ENCODE results near the gene PITPNM3.

Gene PITPNM3

DNA sequence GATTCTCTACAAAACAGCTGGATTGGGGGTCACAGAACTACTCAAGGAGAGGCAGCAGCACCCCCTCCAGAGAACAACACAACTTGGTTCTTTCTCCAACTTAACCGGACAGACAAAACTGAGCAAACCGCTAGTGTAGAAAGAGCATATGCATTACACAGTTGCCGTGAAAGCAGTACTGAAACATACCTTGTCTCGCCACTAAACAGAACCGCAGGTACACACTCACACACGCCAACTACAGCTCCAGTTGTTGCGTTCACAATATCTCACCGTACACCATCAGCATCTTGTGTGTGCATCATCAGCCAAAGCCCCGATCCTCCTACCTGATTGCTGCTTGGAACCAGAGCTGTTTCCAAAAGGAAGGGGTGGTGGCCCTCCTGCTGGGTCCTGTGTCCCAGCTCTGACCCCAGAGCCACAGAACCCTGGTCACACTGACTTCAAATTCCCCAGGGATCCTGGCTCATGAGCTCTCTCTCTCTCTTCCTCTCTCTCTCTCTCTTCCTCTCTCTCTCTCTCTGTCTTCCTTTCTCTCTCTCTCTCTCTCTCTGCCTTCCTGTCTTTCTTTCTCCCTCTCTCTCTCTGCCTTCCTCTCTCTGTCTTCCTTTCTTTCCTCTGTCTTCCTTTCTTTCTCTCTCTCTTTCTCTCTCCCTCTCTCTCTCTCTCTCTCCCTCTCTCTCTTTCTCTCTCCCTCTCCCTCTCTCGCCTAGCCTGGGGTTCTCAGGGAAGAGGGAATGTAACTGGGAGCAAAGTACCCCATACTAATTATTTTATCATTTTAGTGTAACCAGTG lies 103.7 kb downstream of the PITPNM3 start:
- Mint-ChIP-seq H3K4me1 (peaks cover 4% of the 10 kb centered on the region), H3K9me3 (no peaks in the 10 kb centered on the region), H3K36me3 (ENCODE audit: insufficient read depth) (peaks cover 3% of the 10 kb centered on the region), H3K27me3 (peaks cover 35% of the 10 kb centered on the region), H3K27ac (ENCODE audit: low read depth) (no peak overlapping the region), H3K4me3 (no peak overlapping the region)
- DNase-seq (ENCODE audit: low spot score in 2 of 2) (no peak), ATAC-seq (replicated peaks; ENCODE audit: extremely low read depth, poor library complexity, severe bottlenecking) (no peak)

DNA sequence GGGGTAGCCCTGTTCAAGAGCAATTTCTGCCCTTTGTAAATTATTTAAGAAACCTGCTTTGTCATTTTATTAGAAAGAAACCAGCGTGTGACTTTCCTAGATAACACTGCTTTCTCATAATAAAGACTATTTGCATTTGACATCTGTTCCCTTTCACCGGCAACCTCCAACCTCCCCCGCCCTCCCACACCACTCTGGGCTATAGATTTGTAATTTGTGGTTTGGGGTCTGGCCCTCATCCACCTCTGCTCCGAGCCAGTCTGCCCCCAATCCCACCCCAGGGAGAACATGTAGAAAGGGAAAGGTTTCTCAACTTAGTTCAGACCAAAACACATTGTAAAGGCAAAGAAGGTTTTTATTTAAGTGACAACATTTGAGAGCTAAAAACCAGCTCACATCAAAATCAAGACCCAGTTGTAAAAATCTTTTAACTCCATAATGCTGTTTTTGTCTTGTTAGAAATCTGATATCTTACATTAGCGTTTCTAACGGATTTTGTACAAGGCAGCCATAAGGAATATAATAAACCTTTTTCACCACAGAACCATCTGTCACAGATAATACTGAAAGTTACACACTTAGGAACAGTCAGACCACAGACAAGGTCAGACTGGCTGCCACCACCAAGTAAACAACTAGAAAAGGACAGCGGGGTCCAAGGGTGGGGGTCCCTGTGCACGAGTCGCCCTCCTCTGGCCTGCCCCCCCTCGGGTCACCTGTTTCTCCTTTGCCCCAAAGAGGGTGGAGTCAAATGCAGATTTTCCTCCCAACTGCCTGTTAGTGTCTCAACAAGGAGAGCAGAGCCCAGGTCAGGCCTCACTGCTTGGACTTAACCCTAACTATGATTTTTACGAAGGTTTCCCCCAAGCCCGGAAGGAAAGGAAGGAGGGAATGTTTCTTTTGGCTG lies 105.2 kb downstream of the PITPNM3 start:
- ATAC-seq (replicated peaks; ENCODE audit: extremely low read depth, poor library complexity, severe bottlenecking) (no peak), DNase-seq (ENCODE audit: low spot score in 2 of 2) (no peak)
- Mint-ChIP-seq H3K9me3 (no peaks in the 10 kb centered on the region), H3K4me1 (peaks cover 4% of the 10 kb centered on the region), H3K36me3 (ENCODE audit: insufficient read depth) (peaks cover 3% of the 10 kb centered on the region), H3K27me3 (peaks cover 24% of the 10 kb centered on the region), H3K4me3 (no peak overlapping the region), H3K27ac (ENCODE audit: low read depth) (no peak overlapping the region)

DNA sequence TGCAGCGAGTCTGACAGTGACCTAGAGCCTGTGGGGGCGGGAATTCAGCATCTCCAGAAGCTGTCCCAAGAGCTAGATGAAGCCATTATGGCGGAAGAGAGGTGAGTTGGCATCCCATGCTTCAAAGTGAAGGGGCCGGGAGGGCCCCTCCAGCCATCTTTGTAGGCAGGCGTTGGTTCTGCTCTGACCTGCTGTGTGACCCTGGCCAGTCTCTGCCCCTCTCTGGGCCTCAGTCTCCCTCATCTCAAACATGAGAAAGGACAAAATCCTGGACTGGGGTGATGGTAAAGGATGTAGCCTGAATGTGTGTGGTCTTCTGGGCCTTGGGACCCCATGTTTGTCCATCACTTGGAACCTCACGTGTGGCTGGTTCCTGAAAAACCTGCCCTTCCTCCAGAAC lies 107.0 kb downstream of the PITPNM3 start:
- DNase-seq (ENCODE audit: low spot score in 2 of 2), result no peak
- peaks cover 22% of the 10 kb centered on the region for H3K27me3 Mint-ChIP-seq
- no peak overlapping the region for H3K27ac Mint-ChIP-seq (ENCODE audit: low read depth)
- no peak overlapping the region for H3K4me3 Mint-ChIP-seq
- H3K36me3 Mint-ChIP-seq (ENCODE audit: insufficient read depth), result peaks cover 4% of the 10 kb centered on the region
- peaks cover 7% of the 10 kb centered on the region for H3K4me1 Mint-ChIP-seq
- no peak for ATAC-seq (replicated peaks; ENCODE audit: extremely low read depth, poor library complexity, severe bottlenecking)
- no peaks in the 10 kb centered on the region for H3K9me3 Mint-ChIP-seq

DNA sequence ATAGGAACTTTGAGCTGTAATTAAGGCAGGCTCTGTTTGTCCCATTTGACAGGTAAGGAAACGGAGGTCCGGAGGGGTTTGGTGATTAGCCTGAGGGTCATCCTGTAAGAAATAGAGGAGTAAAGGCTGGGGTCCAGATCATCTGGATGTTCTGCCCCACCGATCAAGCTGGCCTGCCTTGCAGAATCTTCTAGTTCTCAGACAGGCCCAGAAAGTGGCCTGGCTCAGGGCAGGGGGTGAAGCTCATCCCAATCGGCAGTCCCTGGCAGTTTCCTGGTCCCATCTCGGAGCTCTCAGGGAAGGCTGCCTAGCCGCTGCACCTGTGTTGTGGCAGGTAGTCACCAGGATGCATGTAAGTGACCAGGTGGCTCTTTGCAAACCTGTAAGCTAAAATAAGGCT lies 107.9 kb downstream of the PITPNM3 start:
- H3K4me1 Mint-ChIP-seq, result peaks cover 12% of the 10 kb centered on the region
- H3K36me3 Mint-ChIP-seq (ENCODE audit: insufficient read depth), result peaks cover 7% of the 10 kb centered on the region
- peaks cover 13% of the 10 kb centered on the region for H3K27me3 Mint-ChIP-seq
- H3K9me3 Mint-ChIP-seq, result no peaks in the 10 kb centered on the region
- ATAC-seq (replicated peaks; ENCODE audit: extremely low read depth, poor library complexity, severe bottlenecking), result no peak
- H3K27ac Mint-ChIP-seq (ENCODE audit: low read depth), result no peak overlapping the region
- no peak overlapping the region for H3K4me3 Mint-ChIP-seq
- no peak for DNase-seq (ENCODE audit: low spot score in 2 of 2)

DNA sequence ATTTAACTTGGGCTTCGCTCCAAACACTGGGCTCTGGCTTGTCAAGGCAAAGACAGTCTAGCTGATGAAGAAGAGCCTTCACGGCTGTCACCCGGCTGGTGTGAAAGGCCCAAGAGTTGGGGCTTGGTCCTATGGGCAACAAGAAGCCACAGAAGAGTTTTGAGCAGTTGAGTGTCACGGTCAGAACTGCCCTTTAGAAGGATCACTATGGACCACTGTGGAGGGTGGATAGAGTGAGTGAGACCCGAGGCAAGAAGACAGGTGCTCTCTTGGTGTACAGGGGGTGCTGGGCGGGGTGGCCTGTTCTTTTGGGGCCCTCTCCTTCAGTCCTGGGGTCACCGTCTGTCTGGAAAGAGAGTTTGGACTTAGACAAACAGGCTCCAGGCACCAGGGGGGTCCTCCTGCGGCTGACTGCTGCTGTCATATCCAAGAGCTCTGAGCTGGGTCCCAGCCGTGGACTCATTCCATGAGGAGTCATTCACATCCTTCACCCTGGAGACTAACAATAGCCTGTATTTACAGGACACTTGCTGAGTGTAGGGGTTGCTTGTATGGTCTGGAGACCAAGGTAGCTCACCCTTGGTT lies 109.7 kb downstream of the PITPNM3 start:
- DNase-seq (ENCODE audit: low spot score in 2 of 2) (no peak), ATAC-seq (replicated peaks; ENCODE audit: extremely low read depth, poor library complexity, severe bottlenecking) (no peak)
- Mint-ChIP-seq H3K27ac (ENCODE audit: low read depth) (no peak overlapping the region), H3K36me3 (ENCODE audit: insufficient read depth) (peaks cover 7% of the 10 kb centered on the region), H3K9me3 (no peaks in the 10 kb centered on the region), H3K4me3 (no peak overlapping the region), H3K4me1 (peaks cover 16% of the 10 kb centered on the region), H3K27me3 (peaks cover 6% of the 10 kb centered on the region)

DNA sequence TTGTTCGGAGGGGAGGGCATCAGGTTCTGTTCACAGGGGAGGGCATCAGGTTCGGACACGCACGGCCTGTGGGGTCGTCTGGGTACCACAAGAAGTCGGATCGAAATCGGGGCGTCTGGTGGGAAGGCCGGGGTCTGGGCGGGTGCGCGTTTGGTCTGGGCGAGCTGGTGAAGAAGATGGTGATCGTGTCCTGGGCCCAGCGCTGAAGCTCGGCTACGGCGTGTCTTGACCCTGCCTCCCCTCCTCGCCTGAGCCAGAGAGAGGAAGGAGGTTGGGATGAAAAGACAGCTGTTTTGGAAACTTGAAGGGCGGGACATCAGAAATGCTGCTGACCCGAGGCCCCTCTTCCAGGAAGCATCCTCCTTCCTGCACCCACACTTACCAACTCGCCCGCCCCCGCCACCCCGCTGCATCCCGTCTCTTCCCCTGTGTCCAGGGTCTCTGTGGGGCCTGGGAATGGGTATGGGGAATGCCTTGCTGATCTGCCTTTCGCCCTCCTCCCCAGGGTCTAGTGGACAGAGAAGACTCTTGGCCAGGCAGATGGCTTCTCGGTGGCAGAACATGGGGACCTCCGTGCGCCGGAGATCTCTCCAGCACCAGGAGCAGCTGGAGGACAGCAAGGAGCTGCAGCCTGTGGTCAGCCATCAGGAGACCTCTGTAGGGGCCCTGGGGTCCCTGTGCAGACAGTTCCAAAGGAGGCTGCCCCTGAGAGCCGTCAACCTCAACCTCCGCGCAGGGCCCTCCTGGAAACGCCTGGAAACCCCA lies 111.6 kb downstream of the PITPNM3 start:
- H3K4me1 Mint-ChIP-seq, result peaks cover 16% of the 10 kb centered on the region
- H3K27me3 Mint-ChIP-seq, result peaks cover 10% of the 10 kb centered on the region
- DNase-seq (ENCODE audit: low spot score in 2 of 2) (no peak), ATAC-seq (replicated peaks; ENCODE audit: extremely low read depth, poor library complexity, severe bottlenecking) (no peak)
- H3K36me3 Mint-ChIP-seq (ENCODE audit: insufficient read depth), result peaks cover 9% of the 10 kb centered on the region
- peak overlapping the region; percentile 80 for H3K4me3 Mint-ChIP-seq
- no peaks in the 10 kb centered on the region for H3K9me3 Mint-ChIP-seq
- H3K27ac Mint-ChIP-seq (ENCODE audit: low read depth), result peak overlapping the region; percentile 80

DNA sequence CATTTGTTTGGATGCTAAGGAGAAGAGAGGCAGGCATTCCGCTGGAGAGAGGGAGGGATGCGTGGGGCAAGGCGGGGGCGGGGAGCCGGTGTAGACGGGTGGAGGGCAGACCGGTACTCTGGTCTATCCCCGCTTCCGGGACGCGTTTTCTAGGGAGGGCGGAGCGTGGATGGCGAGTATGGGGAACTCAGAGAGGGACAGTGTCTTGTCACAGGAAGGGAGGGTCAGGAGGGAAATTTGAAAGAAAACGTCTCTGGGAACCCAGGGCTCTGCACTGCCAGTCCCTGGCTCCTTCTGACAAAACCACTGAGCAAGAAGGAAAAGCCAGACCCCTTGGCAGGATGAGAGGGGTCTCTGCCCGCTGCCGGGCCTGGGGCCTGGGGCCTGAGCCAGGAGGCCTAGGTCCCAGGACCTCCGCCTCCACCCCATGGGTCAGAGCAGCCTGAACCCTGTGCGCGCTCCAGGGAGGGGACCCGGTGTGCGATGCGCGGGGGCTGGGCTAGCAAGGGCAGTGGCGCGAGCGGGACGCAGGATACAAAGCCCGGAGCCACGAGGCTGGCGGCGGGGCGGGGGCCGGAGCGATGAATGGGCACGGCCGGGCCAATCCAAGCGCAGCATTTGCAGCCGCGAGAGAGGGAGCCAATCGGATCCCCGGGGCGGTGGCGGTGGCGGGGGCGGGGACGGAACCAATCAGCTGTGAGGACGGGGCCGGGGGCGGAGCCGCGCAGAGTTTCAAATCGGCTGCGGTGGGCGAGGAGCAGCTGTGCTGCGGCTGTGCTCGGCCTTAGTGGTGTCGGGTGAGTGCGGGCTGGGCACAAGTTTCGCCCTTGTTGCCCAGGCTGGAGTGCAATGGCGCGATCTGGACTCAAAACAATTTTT lies 112.4 kb downstream of the PITPNM3 start, which contains the start of gene PIMREG:
Gene PIMREG, plus strand, starts transcription at position 764 of the 879 bp plus-strand sequence. CDS start 656 bp downstream, outside the sequence.
- peaks cover 9% of the 10 kb centered on the region for H3K36me3 Mint-ChIP-seq (ENCODE audit: insufficient read depth)
- peak; percentile 74 to 75 for DNase-seq (ENCODE audit: low spot score in 2 of 2)
- ATAC-seq (replicated peaks; ENCODE audit: extremely low read depth, poor library complexity, severe bottlenecking), result peak; percentile 96
- peaks cover 18% of the 10 kb centered on the region for H3K27me3 Mint-ChIP-seq
- peaks cover 16% of the 10 kb centered on the region for H3K4me1 Mint-ChIP-seq
- peak within 1 kb of the TSS; percentile 80 for H3K27ac Mint-ChIP-seq (ENCODE audit: low read depth)
- H3K9me3 Mint-ChIP-seq, result no peaks in the 10 kb centered on the region
- H3K4me3 Mint-ChIP-seq, result peak within 1 kb of the TSS; percentile 80

DNA sequence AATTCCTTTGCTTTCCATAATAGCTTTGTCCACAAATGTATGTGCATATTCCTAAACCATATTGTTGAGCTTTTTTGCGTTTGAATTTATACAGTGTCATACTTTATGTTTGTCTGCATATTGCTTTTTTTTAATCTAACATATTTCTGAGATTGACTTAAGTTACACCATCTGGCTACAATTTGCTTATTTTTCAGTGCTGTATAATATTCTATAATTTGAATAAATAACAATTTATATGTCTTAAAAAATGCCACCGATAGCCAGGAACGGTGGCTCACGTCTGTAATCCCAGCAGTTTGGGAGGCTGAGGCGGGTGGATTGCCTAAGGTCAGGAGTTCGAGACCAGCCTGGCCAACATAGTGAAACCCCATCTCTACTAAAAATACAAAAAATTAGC lies 113.6 kb downstream of the PITPNM3 start:
- Mint-ChIP-seq H3K4me3 (no peak overlapping the region), H3K27ac (ENCODE audit: low read depth) (no peak overlapping the region), H3K4me1 (peaks cover 16% of the 10 kb centered on the region), H3K9me3 (no peaks in the 10 kb centered on the region), H3K36me3 (ENCODE audit: insufficient read depth) (peaks cover 9% of the 10 kb centered on the region), H3K27me3 (peaks cover 24% of the 10 kb centered on the region)
- ATAC-seq (replicated peaks; ENCODE audit: extremely low read depth, poor library complexity, severe bottlenecking), result no peak
- no peak for DNase-seq (ENCODE audit: low spot score in 2 of 2)

DNA sequence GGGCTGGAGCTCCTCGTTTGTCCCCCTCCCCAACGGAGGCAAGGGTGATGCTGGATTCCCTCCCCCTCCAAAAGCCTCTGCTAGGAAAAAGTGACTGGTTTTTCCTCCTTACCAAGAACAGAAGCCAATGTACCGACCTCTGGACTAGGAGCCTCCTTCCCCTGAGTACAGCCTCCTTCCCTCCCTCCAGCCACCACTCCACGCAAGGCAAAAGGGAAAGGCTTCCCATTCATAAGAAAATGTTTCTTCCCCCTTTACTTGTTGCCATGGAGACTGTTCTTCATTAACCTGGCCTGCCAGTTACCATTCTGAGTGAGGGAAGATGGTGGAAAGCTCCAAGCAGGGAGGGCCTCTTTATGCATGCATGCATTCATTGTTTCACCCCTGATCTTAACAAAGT lies 116.4 kb downstream of the PITPNM3 start:
- Mint-ChIP-seq H3K4me3 (no peak overlapping the region), H3K36me3 (ENCODE audit: insufficient read depth) (peaks cover 9% of the 10 kb centered on the region), H3K4me1 (peaks cover 21% of the 10 kb centered on the region), H3K27ac (ENCODE audit: low read depth) (no peak overlapping the region), H3K27me3 (peaks cover 47% of the 10 kb centered on the region), H3K9me3 (no peaks in the 10 kb centered on the region)
- DNase-seq (ENCODE audit: low spot score in 2 of 2) (no peak), ATAC-seq (replicated peaks; ENCODE audit: extremely low read depth, poor library complexity, severe bottlenecking) (no peak)

DNA sequence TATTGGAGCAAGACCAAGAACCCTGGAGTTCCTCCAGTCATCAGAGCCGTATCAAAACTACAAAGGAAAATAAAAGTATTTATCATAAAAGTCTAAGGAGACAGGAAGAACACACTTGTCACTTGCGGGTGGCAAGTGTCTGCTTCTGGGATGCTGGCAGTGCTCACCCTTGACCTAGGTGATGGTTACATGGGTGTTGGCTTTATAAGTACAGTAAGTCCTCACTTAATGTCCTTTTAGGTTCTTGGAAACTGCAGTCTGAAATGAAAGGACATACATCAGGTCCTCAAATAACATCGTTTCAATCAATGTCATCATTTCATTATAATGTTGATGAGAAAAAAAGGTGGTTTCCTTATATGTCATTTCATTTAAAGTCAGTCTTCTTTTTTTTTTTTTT lies 118.4 kb downstream of the PITPNM3 start:
- Mint-ChIP-seq H3K9me3 (no peaks in the 10 kb centered on the region), H3K27ac (ENCODE audit: low read depth) (no peak overlapping the region), H3K4me1 (peaks cover 5% of the 10 kb centered on the region), H3K27me3 (peaks cover 47% of the 10 kb centered on the region), H3K36me3 (ENCODE audit: insufficient read depth) (peaks cover 5% of the 10 kb centered on the region), H3K4me3 (no peak overlapping the region)
- ATAC-seq (replicated peaks; ENCODE audit: extremely low read depth, poor library complexity, severe bottlenecking) (no peak), DNase-seq (ENCODE audit: low spot score in 2 of 2) (no peak)

DNA sequence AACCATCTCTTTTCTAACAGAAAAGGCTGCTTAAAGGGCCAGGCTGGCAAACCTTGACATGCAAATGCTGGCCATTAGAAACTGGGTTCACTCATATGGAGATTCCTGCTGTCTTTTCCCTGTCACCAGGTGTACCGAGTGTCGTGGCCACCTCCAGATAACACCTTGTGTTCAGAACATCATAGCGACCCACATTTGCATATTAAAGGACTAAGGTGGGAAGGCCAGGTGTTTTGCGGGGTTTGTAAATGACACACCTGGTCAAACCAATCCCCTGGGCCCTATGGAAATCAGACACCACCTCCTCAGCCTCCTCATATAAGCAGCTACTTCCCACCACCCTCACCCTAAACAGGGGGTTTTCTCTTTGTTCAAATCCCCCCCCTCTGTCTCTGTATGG lies 118.9 kb downstream of the PITPNM3 start:
- Mint-ChIP-seq H3K27me3 (peaks cover 47% of the 10 kb centered on the region), H3K9me3 (no peaks in the 10 kb centered on the region), H3K27ac (ENCODE audit: low read depth) (no peak overlapping the region), H3K36me3 (ENCODE audit: insufficient read depth) (peaks cover 5% of the 10 kb centered on the region), H3K4me3 (no peak overlapping the region), H3K4me1 (peaks cover 5% of the 10 kb centered on the region)
- no peak for ATAC-seq (replicated peaks; ENCODE audit: extremely low read depth, poor library complexity, severe bottlenecking)
- no peak for DNase-seq (ENCODE audit: low spot score in 2 of 2)
